Activated T-cell treated with anti-CD3 and anti-CD28 coated beads for 48 hours (primary cell): ENCODE data around the gene TTC34.

Source experiments
- DNase-seq: peaks from one replicate; pipeline ENCODE4 v3.0.0-alpha.2; 2020; ENCODE audit warnings: low read depth

TTC34 gene

GRCh38 chr1:2830761-2831425 lies 29.4 kb upstream of the TTC34 start:
- no peak for DNase-seq

- no peak for DNase-seq
Measured at GRCh38 chr1:2829846-2830615, 28.5 kb upstream of the TTC34 start.

- no peak for DNase-seq
Measured at GRCh38 chr1:2828586-2829250, 27.2 kb upstream of the TTC34 start.

DNA sequence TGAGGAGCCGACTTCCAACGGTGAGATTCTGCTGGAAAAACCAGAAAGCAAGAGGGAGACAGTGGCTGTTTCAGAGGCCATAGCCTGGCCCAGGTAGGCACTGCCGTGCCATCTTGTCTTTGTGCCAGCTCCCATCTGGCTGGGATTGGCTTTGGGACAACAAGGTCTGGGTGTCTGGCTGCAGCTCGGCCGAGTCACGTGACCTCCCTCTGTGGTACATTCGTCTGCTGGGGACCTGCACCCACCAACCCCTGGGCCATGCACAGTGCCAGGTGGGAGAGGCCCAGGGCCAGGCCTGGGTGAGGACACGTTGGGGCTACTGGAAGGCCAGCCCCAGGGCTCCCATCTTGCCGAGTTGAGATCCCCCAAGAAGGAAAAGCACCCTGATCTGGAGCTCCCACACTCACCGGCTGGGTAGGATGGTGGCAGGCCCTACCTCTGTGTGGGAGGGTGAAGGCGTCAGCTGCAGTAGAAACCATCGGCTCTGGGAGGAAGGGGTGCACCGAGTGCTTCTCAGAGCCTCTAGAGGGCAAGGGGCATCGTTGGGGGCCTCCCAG lies 25.3 kb upstream of the TTC34 start:
- no peak for DNase-seq

- DNase-seq: no peak
Measured at GRCh38 chr1:2826316-2826715, 24.8 kb upstream of the TTC34 start.

- no peak for DNase-seq
Measured at GRCh38 chr1:2825487-2826189, 24.1 kb upstream of the TTC34 start.

- no peak for DNase-seq
Measured at GRCh38 chr1:2824999-2825398, 23.5 kb upstream of the TTC34 start.

DNA sequence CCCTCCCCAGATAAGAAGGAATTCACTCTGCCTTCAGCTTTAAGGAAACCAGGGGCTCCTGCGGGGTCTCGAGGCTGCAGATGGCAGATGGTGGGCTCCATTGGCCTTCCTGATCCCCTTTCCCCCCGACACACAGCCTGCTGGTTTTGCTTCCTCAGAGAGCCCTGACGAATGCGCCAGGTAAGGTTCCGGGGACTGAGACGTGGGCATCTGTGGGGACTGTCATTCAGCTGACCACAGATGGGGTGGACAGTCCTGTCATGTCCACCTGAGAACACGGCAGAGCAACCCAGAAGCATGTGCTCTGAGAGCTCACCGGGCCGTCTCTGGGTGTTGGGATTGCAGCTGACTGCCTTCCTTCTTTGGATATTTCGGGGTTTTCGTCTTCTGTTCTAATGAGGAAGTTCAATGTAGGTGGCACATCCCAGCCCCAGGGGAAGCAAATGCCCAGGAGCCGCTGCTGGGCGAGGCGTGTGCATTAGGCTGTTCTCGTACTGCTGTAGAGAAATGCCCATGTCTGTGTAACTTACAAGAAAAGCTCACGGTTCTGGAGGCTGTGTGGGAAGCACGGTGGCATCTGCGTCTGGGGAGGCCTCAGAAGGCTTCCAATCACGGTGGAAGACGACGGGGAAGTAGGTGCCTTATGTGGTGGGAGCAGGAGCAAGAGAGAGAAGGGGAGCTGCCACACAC lies 22.6 kb upstream of the TTC34 start:
- DNase-seq: no peak

- no peak for DNase-seq
Measured at GRCh38 chr1:2822621-2823145, 21.2 kb upstream of the TTC34 start.

- peak; percentile 30 for DNase-seq
Measured at GRCh38 chr1:2821966-2822620, 20.6 kb upstream of the TTC34 start.

DNA sequence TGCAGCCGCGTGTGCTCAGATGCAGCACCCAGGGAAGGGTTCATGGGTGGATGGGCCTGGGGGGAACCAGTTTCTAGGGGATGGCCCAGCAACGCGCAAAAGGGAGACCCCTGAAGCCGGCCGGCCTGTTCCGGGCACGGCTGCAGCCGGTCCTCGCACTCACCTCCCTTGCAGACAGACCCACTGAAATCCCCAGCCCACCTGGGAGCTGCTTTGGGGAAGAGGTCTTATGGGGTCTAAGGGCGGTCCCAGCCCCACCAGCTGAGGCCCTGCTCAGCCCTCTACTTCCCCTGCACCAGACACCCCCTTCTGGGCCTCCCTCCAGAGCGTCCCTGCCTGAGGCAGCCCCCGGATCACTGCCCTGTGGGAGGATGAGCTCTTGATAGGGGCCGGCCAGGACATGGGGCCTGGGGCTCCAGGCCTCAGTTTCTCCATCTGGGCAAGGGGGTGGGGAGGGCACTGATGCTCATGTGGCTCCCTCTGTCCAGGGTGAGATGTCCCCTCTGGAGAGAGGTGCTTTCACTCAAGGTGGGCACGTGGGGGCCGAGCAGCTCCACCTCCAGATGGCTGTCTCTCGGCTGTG lies 20.0 kb upstream of the TTC34 start:
- no peak for DNase-seq

DNA sequence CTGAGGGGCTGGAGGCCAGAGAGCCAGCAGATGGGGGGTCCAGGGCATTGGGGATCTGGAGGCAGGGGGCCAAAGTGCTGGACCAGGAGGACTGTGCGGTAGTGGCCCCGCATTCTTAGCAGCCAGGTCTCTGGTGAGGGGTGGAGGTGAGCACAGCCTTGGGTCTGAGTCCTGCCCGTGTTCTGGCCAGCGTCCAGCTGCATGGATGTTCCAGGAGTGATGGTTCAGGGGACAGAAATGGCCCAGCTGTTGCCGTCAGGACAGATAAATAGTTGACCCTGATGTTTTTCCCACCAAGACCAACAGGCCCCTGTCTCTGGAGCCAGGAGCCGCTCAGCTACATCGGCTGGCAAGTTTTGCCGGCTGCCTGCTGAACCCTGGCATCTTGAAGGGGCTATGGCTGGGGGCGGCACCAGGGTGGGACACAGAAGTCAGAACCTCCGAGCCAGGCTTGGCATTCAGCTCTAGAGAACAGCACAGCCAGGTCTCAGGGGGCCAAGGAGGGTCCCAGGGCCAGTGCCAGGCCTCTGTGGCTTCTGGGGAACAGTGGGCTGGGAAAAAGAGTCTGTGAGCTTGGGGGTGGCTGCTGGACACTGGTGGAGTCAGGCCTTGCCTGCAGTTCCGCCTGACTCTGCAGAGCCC lies 19.4 kb upstream of the TTC34 start:
- DNase-seq: no peak

DNA sequence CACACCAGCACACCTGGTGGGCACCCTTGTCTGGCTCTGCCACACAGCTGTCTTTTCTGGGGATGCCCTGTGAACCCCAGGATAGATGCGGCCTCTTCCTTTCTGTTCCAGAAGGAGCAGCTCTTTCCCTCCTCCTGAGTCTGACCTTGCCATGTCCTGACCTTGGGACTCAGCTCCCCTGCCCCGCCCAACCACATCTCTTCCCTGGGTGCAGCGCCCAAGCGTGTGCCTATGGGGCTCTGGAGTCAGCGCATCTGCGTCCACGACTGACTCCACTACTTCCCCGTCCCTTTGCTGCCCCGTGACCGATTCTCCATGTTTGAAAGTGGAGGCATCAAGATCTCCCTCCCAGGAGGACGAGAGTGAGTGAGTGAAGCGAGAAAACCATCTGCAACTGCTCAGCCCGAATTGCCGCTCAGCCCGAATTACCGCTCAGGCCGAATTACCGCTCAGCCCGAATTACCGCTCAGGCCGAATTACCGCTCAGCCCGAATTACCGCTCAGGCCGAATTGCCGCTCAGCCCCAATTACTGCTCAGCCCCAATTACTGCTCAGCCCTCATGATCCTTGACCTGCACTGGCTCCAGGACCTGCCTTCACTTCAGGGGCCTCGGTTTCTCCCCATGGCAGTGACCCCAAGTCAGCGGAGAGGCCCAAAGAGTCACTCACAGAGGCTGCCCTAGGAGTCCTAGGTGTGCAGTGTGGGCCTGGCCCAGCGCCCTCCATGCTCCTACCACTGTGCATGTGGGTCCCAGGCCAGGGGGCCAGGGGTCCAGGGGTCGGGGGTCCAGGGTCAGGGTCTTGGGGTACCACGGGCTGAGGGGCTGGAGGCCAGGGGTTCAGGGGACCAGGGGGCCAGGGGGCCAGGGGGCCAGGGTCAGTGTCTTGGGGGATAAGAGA lies 18.6 kb upstream of the TTC34 start:
- no peak for DNase-seq

DNA sequence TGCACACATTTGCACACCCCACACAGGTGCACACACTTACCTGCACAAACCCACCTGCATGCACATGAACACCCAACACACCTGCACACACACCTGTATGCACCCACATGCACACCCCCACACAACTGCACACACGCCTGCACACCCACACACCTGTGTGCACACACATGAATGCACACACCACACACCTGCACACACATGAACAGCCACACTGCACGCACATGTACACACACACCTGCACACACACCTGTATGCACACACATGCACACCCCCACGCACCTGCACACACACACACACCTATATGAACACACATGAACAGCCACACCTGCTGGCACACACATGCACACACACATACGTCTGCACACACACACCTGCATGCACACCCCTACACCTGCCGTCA lies 17.9 kb upstream of the TTC34 start:
- DNase-seq: no peak

DNA sequence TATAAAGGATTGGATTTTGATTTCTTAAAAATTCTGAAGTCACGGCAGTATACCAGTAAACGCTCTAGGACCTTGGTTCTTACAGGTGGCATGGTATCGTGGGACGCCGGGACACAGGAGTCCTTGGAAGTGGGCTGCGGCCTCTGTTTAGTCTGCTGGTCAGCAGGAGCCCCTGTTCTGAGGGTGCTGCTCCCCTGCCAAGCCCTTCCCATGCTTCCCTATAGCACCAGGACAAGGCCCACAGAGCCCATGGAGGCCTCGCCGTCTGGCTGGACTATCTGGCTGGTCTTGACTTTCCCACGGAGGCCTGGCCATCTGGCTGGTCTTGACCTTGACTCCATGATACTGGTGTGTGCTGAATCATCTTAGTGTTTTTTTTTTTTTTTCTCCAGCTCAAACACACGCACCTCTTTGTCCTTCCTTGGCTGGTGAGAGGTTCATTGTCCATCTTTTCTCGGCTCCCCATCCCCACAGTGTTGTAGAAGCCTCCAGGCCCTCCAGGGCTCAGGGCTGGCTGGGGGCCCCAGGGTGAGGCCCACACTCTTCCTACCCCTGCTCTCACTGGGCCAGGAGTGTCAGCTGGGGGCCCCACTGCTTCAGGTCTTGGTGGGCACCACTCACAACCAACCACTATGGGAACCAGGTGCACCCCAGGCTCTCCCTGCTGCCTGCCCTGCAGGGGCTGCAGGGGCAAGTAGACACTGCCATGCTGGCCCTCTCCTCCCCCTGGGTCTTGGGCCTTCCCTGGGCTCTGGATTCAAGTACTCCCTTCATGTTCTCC lies 16.5 kb upstream of the TTC34 start:
- no peak for DNase-seq

DNA sequence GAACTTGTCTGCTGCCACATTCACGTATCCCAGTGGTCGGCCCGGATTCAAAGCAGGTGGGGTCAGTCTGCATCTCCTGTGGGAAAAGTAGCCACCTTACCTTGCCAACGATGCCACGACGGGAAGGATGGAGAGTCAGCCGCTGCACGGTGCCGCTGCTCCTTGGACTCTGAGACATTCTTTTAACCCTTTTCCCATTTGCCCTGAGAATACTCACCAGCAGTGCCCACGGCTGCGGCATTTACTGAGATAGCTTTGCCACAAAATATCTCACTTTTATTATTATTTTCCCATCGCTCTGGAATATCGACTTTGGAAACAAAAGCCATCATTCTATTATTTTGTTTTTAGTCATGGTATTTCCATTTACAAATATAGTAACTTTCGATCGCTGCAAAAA lies 15.3 kb upstream of the TTC34 start:
- DNase-seq: no peak

DNA sequence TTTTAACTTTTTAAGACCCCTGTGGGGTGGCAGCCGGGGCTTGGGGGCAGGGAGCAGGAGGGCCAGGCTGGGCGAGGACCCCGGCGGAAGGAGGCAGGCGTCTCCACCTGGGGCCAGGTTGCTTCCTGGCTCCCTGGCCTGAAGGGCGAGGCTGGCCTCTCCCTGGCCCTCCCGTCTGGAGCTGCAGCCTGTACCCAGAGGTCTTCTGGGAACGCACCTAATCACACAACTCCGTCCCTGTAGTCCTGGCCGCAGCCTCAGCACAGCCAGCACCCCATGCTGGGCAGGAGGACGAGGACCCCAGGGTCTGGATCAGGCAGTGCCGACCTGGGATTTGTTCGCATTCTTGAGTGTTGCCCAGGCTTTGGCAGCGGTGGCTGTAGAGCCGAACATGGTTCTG lies 14.1 kb upstream of the TTC34 start:
- no peak for DNase-seq

DNA sequence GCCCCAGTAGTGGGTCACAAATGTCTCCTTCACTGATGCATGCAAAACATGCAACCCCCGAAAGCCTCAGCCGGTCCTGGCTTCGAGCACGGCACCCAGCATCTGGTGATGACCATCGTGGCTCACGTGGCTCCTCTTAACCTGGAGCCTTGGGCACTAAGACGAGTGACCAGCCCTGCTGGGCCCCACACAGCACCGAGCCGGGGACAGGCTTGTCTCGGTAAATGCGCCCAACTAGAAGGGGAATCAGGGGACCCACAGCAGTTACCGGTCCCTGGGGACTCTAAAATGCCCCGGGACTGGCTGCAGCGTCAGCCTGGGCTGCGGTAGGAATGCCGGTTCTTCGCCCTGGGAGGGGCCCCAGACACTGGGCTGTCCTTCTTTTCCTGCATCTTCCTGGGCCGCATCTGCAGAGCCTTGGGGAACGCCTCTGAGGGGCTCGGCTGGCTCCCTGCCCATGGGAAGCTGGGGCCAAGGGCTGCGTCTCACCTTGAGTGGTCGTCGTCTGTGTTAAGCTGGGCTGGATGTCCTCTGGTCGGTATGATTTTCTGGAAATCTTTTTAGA lies 13.1 kb upstream of the TTC34 start:
- DNase-seq: no peak
